ENCODE measurements around the gene OR10R2. TPM values are rescaled to one million over a fixed set of nuclear protein-coding genes. Genes with fewer than 3 reads are reported as not detected.
A peak's percentile ranks its signal among the peaks of the same experiment; 100 is the strongest.
"Not testable (repeated sequence)": the region's sequence is repeated elsewhere in the genome, so short reads cannot be mapped to it uniquely, and the experiment has no call there.

Gene OR10R2, protein sequence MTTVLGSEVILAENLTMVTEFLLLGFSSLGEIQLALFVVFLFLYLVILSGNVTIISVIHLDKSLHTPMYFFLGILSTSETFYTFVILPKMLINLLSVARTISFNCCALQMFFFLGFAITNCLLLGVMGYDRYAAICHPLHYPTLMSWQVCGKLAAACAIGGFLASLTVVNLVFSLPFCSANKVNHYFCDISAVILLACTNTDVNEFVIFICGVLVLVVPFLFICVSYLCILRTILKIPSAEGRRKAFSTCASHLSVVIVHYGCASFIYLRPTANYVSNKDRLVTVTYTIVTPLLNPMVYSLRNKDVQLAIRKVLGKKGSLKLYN
- not detected in 2 replicates for total RNA-seq (2014; rRNA removed; shearing (Covaris generic))

DNA sequence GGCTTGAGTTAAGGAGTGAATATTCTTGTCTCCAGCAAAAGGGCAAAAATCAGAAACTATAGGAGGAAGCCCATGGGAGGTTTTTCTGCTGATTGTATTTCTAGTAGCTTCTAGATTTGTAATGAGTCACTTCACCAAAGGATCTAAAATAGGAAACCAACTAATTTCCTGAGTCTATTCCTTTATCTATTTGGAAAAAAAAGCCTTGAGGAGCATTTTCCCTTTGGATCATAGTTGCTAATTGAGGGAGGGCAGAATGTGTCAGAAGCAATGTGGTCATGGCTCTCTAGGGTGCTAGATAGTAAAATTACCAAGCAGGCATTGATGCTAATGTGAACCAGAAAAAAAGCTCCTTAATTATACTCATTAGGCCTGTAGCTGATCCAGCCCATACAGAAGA, at the start of gene OR10R2:
Gene OR10R2, plus strand, starts transcription at position 301 of the 400 bp plus-strand sequence. CDS start 106 bp downstream, outside the sequence.
- no peak for DNase-seq (ENCODE audit: low spot score)
- in situ Hi-C loops (cut with HindIII; ENCODE audit: low sequenced_read_pairs), result no loop called here

DNA sequence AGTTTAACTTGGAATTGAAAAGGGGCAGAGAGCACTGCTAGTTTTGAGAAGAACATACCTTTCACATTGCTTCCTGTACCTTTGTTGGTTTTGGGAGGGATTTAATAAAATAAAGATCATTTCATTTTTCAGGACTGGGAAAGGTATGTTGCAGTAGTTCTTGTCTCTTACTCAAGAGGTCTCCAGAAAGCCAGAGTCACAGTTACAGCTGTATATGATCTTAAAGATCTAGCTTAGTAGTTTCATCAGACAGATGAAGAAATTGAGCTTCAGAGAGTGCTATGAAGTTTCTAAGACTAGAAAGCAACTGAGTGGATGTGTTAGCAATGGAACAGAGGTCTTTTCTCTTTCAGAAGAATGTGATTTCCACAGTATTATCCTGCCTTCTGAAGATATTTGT, 47.0 kb upstream of the OR10R2 start:
- in situ Hi-C loops (cut with HindIII; ENCODE audit: low sequenced_read_pairs), result no loop called here
- DNase-seq (ENCODE audit: low spot score), result no peak

DNA sequence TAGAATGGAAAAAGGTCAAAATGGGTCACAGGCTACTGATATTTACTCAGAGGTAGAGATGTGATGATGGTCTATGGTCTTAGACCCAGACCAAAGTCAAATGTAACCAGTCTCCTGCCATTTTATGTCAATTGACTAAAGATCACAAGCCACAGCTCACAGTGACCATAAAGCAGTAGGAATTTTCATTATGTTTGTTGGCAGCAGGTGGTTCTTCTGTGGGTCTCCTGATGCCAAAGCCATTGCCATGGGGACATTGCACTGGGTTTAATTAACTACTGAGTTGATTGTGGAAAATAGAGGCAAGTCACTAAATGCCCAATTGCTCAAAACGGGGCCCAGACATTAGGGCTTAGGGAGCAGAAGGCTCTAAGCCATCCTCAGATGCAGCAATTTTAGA, 45.9 kb upstream of the OR10R2 start, which contains the start of gene OR10K2:
Gene OR10K2, minus strand, starts transcription at position 101 of the 400 bp plus-strand sequence. CDS start 5,371 bp downstream, outside the sequence.
- no peak for DNase-seq (ENCODE audit: low spot score)
- in situ Hi-C loops (cut with HindIII; ENCODE audit: low sequenced_read_pairs), result no loop called here

DNA sequence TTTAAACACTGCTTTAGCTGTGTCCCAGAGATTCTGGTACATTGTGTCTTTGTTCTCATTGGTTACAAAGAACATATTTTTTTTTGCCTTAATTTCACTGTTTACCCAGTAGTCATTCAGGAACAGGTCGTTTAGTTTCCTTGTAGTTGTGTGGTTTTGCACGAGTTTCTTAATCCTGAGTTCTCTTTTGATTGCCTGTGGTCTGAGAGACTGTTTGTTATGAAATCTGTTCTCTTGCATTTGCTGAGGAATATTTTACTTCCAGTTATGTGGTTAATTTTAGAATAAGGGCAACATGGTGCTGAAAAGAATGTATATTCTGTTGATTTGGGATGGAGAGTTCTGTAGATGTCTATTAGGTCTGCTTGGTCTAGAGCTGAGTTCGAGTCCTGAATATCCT, 41.9 kb upstream of the OR10R2 start:
- DNase-seq (ENCODE audit: low spot score); in situ Hi-C loops (cut with HindIII; ENCODE audit: low sequenced_read_pairs): not testable (repeated sequence)

DNA sequence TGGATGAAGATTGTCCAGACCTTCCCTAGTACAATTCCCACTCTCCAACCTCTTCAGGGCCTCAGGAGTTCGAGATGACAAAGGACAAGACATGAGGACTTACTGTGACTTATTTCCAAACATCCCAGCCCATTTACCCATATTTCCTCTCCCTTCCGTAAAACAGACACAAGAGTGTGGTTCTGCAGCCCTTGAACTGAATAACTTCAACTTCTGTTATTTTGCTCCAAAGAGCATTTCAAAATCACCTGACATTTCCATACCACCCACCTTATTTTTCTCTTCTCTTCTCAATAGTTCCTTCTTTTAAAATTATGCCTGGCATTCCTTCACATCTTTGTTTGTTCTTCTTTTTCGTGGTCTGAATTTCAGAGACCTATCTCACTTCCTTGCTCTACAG, 37.3 kb upstream of the OR10R2 start:
- in situ Hi-C loops (cut with HindIII; ENCODE audit: low sequenced_read_pairs), result no loop called here
- no peak for DNase-seq (ENCODE audit: low spot score)

DNA sequence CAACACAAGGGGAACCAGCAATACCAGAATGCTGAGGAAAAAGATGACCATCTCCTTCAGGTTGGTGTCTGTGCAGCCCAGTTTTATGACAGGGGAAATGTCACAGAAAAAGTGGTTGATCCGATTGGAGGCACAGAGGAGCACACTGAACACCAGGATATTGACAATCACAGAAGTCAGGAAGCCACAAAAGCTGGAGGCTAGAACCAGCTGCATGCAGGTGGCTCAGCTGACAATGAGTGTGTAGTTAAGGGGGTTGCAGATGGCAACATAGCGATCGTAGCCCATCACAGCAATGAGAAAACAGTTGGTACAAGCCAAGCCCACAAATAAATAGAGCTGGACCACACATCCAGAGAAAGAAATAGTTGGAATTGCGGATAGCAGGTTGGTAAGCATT, 26.6 kb upstream of the OR10R2 start:
- no peak for DNase-seq (ENCODE audit: low spot score)
- in situ Hi-C loops (cut with HindIII; ENCODE audit: low sequenced_read_pairs), result no loop called here

DNA sequence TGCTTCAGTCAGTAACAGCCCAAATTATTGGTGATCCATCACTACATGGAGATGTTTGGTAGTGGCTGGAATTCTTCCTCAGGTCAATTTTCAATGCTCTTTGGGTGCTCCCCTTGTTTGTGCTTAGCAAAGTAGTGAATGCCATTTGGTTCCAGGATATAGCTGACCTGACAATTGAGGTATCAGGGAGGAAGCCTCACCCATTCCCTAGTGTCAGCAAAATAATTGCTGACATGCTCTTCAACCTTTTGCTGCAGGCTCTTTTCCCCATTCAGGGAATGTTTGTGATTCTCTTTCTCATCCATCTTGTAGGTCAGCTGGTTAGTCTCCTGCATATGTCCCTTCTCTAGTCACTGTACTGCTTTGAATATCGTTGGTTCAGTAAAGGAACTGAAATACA, 17.5 kb upstream of the OR10R2 start:
- in situ Hi-C loops (cut with HindIII; ENCODE audit: low sequenced_read_pairs), result no loop called here
- DNase-seq (ENCODE audit: low spot score), result no peak

DNA sequence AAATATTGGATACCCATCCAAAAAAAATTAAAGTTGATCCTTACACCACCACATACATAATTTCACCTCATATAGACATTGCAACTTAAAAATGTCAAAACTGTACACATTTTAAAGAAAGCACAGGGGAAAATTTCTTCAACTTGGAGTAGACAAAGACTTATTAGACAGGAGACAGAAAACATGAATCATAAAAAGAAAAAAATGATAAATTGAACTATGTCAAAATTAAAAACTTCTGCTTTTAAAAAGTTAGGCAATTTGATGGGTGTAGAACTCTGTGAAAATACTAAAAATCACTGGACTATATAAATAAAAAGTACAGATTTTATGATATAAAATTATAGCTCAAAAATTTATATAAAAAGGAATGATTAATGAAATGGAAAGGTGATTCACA, 14.8 kb upstream of the OR10R2 start:
- no peak for DNase-seq (ENCODE audit: low spot score)
- in situ Hi-C loops (cut with HindIII; ENCODE audit: low sequenced_read_pairs), result no loop called here

DNA sequence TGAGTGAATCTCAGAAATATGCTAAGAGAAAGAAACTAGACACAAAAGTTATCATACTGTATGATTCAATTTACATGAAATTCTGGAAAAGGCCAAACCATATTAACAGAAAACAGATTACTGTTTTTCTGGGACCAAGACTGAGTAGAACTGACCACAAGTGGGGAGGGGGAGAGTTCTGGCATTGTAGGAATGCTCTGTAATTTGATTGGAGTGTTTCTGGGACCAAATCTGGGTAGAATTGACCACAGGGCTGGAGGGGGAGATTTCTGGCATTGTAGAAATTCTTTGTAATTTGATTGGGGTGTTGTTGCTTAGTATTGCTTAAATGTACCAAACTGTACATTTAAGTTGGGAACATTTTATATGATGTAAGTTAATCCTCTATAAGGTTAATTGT, 13.8 kb upstream of the OR10R2 start:
- DNase-seq (ENCODE audit: low spot score), result no peak

DNA sequence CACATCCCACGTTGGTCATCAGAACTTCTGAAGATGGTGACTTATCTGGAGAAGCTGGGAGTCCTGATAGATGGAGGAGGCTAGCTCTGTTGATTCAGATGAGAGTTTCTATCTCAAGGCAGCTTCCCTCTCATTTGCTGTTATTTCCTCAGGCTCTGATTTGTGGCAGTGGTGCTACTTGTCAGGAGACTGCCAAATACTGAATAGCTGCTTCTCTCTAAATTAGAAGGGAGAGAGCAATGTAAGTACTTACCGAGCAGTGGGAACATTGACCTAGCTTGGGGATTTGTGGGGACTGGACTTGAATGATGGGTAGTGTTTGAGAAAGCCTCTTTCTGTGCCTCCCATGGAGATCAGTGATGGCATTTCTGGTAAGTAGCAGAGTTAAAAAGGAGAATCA, 10.5 kb upstream of the OR10R2 start, which contains the start of gene OR10K1:
Gene OR10K1, plus strand, starts transcription at position 301 of the 400 bp plus-strand sequence. CDS start 3,728 bp downstream, outside the sequence.
- no peak for DNase-seq (ENCODE audit: low spot score)
- in situ Hi-C loops (cut with HindIII; ENCODE audit: low sequenced_read_pairs), result no loop called here

More for the DNA sequence above, 13.8 kb upstream of the OR10R2 start:
- in situ Hi-C loops (cut with HindIII; ENCODE audit: low sequenced_read_pairs), result no loop called here

DNA sequence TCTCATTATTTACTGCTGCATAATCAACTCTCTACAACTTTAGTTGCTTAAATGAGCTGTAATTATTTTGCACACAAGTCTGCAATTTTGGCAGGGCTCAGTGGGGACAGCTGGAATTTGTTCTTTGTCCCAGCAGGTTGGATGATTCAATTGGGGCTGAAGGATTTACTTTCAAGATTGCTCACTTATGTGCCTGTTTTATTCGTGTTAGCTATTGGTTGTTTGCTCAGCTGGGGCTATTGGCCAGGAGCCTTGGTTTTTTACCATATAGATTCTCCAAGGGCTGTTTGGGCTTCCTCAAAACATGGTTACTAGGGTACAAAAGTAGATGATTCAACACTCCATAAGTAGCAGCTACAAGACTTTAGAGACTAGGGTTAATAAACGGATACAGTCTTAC, 13.4 kb downstream of the OR10R2 start:
- in situ Hi-C loops (cut with HindIII; ENCODE audit: low sequenced_read_pairs), result no loop called here
- no peak for DNase-seq (ENCODE audit: low spot score)

DNA sequence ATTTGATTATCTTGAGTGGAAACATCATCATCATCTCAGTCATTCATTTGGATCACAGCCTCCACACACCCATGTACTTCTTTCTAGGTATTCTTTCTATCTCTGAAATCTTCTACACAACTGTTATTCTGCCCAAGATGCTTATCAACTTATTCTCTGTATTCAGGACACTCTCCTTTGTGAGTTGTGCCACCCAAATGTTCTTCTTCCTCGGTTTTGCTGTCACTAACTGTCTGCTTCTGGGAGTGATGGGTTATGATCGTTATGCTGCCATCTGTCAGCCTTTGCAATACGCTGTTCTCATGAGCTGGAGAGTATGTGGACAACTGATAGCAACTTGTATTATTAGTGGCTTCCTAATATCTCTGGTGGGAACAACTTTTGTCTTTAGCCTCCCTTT, 19.3 kb downstream of the OR10R2 start:
- DNase-seq (ENCODE audit: low spot score), result no peak
- in situ Hi-C loops (cut with HindIII; ENCODE audit: low sequenced_read_pairs), result no loop called here

DNA sequence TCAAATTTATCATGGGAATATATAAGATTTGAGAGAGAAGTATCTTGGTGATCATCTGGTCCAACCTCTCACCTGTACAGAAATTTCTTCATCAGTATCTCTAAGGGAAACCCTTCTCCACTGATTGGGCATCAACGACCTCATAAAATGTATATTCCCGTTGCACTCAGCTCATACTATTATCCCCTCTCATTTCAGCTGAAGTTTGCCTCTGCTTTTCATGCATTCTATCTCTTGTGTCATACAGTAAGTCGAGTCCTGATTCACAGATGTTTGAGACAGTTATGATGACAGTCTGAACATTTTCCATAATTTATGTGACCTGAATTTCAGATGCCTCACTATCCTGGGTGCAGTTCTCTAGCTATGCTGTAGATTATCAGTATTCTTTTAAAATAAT, 21.0 kb downstream of the OR10R2 start:
- no peak for DNase-seq (ENCODE audit: low spot score)
- in situ Hi-C loops (cut with HindIII; ENCODE audit: low sequenced_read_pairs), result no loop called here

DNA sequence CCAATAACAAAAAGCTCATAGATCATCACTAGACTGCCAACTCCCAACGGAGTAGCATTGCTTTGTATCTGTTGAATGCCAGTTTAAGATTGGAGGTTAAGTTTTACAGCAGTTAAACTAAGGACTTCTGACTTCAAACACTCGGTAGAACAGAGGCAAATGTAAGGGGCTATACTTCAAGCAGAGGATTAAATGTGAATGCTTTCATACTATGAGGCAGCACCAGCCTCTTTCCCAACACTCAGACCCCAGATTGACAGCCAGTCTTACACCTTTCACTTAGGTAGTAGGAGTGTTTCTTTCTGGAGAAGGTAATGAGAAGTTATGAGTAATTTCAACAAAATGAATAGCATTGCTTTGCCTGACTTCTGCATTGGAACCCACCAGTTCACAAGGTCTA, 22.8 kb downstream of the OR10R2 start:
- DNase-seq (ENCODE audit: low spot score), result no peak
- in situ Hi-C loops (cut with HindIII; ENCODE audit: low sequenced_read_pairs), result no loop called here

DNA sequence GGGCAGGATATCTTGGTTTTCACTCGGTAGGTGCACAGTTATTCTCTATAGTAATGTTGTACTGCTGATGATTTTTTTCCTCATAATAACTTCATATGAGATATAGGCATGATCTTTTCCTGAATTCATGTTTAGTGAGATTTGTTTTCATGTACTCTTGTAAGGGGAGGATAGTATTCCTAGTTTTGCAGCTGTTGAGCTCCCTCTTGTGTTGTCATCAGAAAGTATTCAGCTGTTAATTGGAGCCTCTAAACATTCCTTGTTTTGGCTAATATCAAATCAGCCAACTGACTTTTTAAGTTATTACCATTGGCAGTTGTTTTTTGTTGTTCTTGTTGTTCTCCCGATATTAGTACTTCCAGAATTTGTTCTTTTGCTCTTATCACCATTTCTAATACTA, 24.4 kb downstream of the OR10R2 start:
- DNase-seq (ENCODE audit: low spot score), result peak; percentile 1
- in situ Hi-C loops (cut with HindIII; ENCODE audit: low sequenced_read_pairs), result no loop called here

DNA sequence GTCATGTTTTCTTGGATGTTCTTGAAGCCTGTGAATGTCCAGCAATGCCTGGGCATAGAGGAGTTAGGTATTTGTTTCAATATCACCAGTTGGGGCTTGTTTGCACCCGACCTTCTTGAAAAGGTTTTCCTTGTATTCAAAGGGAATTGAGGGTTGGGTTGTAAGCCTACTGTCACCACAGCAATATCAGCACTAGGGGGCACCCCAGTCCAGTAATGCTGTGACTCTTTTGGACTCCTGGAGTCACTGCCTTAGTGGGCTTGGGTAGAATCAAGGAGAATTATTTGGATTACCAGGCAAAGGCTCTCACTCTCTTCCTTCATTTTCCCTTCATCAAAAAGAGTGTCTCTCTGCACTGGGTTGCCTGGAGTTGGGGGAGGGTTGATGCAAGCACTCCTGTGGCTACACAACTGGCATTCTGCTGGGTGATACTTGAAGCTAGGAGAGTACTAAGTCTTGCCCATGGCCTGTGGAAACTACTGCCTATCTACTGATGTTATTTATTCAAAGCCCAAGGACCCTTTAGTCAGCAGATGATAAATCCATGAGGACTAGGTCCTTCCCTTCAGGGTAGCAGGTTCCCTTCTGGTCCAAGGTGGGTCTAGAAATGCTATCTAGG, 34.5 kb downstream of the OR10R2 start:
- DNase-seq (ENCODE audit: low spot score), result no peak

DNA sequence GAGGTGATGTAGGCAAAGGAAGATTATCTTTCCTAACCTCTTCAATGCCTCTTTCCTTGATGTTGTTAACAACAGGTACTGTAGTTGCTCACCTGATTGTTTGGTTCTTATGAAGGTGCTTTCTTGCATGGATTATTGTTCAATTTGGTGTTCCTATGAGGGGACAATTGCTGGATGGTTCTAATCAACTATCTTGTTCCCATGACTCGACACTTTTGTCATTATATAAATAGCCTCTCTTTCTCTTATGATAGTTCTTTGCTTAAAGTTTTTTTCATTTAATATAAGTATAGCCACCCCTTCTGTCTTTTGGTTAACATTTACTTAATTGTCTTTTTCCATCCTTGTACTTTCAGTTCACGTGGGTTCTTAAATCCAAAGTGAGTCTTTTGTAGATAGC, 35.5 kb downstream of the OR10R2 start:
- in situ Hi-C loops (cut with HindIII; ENCODE audit: low sequenced_read_pairs), result no loop called here
- no peak for DNase-seq (ENCODE audit: low spot score)

More for the DNA sequence above, 34.5 kb downstream of the OR10R2 start:
- in situ Hi-C loops (cut with HindIII; ENCODE audit: low sequenced_read_pairs), result no loop called here

DNA sequence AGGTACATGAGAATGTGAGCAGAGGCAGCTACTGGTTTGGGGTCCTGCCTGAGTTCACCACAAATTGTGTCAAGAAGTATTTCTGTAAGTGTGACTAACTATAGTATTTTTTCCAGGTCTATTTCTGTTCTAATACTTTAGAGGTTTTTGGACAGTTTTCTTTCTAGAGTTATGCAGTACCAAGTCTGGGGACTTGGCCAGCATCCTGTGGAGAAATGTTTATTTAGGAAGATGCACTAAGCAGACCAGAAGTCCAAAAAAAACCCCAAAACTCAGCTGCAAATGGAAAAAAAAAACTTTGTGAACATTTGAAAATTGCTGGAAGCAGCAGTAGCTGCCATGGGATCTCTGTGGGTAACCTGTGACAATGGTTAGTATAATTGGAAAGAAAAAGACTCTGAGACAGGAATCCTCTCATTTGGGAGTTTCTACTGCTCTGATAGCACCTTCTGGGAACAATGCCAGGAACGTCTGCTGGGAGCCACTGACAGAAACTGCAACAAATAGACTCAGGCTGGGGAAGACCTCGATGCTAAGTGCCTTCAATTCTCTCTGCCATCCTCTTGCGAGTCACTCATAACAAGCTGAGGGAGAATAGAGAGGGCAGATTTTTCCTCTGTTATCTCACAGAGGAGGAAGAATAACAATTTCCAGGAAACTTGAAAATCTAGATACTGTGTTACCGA, 37.6 kb downstream of the OR10R2 start:
- in situ Hi-C loops (cut with HindIII; ENCODE audit: low sequenced_read_pairs), result no loop called here

DNA sequence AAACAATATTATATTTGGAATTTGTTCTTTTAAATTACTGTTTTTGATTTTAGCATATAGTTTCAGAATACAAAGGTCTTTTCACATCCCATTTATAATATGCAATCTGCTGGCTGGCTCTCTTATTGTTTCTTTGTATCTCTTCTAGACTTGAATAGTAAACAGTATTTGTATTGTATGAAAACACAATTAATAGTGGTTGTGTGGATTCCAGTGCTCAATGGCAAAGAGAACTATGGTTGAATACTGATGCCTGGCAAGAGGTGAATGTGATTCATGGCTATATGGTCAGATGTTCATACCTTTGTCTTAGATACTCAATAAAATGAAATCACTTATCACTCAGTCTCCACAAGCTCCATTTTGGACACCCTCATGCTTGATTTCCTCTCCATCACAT, 44.9 kb downstream of the OR10R2 start:
- no peak for DNase-seq (ENCODE audit: low spot score)

More for the DNA sequence above, 37.6 kb downstream of the OR10R2 start:
- DNase-seq (ENCODE audit: low spot score), result peak; percentile 3

DNA sequence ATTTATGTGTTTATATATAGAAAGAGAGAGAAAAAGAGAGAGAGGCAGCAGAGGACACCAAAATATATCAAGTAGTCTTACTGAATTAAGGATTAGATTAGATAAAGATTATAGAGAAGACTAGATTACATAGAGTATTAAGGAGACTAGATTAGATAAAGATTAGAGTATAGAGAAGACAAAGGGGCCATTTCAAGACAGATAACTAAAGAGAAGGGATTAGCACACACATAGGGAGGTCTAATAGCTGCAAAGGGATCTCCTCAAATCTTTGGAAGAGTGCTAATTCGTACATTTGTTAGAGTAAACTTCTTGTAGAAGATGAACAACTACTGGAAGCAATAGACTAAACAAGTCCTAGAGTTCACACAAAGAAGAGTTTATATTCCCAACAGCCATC, 48.0 kb downstream of the OR10R2 start:
- in situ Hi-C loops (cut with HindIII; ENCODE audit: low sequenced_read_pairs), result no loop called here
- no peak for DNase-seq (ENCODE audit: low spot score)

More for the DNA sequence above, 44.9 kb downstream of the OR10R2 start:
- in situ Hi-C loops (cut with HindIII; ENCODE audit: low sequenced_read_pairs), result no loop called here

Data from G401 (cell line).